ENCODE results near the gene PDLIM3.
"Not testable (repeated sequence)": the region's sequence is repeated elsewhere in the genome, so short reads cannot be mapped to it uniquely, and the experiment has no call there.

PDLIM3 gene

DNA sequence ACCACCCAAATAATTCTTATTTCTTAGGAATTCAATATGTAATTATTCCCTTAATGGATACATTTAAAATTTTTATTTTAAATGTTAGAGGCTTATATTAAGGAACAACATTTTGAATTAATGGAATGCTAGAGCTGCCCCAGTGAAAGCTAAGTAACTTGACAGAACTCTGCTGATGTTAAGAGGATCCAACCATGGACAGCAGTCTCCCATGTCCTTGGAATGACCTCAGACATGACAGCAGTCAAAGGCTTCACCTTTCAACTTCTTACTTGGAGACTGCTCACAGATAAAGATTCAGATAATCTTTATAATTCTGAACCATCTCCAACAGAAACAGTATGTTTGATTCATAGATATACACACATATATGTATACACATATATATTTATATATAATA lies 17.2 kb downstream of the PDLIM3 start:
- DNase-seq (ENCODE audit: low read depth), result no peak

DNA sequence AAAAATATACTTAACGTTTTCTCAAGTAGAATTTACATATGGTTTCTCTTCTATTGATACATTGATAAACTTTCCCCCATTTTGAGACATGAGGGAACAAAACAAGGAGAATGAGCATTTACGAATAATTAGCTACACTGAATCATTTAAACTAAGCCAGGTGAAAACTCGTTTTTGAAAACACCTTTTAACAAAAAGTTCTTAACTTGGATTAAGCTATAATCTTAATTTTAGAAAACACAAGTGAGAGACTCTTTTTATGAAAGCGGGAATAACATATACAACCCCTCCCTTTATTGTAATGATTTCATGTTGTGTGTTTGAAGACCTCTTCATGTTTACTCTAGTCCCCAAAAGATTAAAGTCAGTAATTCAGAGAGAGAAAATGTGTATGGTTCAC lies 20.1 kb downstream of the PDLIM3 start:
- no peak for DNase-seq (ENCODE audit: low read depth)

DNA sequence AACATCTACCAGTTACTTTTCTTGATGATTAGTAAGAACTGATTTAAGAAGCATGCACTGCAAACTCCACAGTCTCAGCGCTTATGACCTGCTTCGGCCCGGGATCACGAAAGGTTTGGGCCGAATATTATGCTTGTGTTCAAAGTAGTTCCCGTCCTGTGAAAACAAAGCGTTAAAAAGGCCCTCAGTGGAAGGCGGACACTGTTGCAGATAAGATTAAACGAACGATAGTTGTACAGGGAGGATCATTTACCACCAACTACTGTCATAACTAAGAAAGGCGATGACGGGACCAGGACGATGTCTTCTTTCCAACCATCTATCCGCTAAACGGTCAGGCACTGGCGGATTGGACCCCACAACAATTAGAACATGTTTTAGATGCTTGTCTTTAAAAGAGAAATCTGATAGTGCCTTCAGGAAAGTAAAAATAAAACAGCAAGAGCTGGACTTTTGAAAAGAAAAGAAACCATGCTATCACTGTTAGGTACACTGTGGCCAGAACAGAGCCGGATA lies 21.1 kb downstream of the PDLIM3 start:
- DNase-seq (ENCODE audit: low read depth), result no peak

DNA sequence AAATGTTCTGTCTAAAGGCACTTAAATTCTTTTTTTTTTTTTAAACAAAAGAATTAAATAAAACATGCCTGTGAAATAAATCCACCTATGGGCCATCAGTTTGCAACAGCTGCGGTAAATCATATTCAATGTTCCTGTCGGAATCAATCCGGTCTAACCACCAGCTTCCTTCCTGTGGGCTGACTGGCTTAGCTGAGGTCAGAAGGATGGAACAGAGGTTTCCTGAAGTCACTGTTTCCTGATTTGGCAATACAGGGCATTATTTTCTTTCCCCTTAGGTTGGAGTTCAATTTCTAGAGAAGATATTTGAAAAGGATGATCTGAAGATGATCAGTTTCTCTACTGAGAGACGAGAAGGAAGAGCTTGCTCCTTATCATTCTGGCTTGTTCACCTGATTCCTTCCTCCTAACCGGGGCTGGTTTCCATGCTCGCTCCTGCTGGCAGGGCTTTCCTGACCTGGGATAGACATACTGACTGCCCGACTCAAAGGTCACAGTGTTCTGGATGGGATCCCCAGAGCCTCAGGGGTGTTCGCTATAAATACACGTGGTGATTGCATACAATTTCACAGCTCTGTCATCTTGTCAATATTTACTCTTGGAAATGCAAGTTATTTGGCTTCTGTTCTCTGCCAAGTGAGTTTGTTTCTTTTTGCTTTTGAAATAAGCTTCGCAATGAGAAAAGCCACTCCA lies 21.7 kb downstream of the PDLIM3 start:
- no peak for DNase-seq (ENCODE audit: low read depth)

DNA sequence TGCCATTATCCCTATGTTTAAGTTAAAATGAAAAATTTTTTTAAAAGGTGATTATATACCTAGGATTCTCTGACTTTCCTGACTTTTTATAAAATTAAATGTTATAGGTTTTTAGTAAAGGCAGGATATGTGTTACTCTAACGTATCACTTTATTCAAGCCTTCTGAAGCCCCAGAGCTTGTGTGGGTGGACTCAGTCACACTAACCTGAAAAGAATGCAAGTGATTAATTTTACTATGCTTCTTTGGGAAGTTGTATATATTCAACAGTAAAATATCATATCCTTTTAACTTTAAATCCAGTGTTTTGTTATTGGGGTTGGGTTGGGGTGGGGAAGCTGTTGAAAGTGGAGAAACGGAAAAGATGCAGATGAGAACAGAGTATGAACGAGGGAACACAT lies 22.8 kb downstream of the PDLIM3 start:
- no peak for DNase-seq (ENCODE audit: low read depth)

DNA sequence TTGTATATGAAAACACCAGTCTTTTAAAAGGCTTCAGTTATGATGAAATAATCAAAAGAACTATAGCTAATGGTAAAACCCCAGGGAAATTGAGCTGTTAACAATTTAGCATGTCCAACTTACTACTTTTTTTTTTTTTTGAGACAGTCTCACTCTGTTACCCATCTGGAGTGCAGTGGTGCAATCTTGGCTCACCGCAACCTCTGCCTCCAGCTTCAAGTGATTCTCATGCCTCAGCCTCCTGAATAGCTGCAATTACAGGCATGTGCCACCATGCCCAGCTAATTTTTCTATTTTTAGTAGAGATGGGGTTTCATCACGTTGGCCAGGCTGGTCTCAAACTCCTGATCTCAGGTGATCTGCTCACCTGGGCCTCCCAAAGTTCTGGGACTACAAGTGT lies 24.1 kb downstream of the PDLIM3 start:
- DNase-seq (ENCODE audit: low read depth), result not testable (repeated sequence)

DNA sequence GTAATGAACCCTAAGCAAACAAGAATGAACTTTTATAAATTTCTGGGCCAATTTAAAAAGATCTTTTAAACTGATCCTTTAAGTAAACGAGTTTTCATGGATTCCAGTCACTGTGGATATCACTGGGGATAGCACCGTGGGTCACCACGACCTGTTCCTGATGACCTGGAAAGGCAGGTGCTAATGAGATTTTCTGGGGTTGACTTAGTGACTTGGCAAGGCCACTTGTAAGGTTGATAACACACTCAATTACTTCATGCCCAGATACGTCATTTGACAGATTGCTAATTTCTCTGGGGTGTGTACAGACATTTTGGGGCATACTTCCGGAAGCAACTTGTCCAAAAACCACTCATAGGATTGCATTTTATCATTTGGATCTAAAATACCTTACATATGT lies 24.5 kb downstream of the PDLIM3 start:
- no peak for DNase-seq (ENCODE audit: low read depth)

DNA sequence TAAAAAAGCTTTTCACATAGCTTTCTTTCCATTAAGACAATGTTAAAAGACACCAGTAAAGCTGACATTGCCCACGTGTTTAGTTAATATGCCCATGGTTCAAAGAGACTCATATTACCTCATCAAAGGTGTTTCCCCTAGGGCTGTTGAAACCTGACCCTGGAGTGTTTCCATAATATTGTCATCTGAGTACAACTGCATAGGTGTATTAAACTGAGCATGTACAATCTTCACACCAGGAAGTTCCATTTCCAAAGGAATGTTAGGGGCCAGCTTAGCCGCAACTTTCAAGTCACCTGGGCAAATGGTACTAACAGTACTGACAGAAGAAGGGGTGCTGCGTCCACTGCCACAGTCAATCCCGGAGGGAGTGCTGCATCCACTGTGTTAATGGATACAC lies 27.1 kb downstream of the PDLIM3 start:
- DNase-seq (ENCODE audit: low read depth), result no peak

DNA sequence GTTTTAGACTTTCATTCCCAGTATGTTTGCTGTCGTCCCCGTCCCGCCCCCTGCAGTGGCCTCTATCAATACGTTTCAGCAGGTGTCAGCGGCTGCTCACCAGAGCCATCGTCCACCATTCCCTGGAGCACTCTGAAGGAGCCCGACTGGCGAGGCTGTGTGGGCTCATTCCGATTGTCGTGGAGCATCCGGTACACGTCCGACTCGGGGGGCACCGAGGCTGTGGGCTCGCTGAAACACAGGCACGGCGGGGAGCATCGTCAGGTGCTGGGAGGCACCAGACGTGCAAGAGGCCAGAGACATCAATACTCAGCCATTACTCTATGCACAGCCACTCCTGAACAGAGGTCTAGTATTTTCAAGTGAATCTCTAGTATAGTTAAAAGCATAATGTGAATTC lies 28.9 kb downstream of the PDLIM3 start:
- no peak for DNase-seq (ENCODE audit: low read depth)

DNA sequence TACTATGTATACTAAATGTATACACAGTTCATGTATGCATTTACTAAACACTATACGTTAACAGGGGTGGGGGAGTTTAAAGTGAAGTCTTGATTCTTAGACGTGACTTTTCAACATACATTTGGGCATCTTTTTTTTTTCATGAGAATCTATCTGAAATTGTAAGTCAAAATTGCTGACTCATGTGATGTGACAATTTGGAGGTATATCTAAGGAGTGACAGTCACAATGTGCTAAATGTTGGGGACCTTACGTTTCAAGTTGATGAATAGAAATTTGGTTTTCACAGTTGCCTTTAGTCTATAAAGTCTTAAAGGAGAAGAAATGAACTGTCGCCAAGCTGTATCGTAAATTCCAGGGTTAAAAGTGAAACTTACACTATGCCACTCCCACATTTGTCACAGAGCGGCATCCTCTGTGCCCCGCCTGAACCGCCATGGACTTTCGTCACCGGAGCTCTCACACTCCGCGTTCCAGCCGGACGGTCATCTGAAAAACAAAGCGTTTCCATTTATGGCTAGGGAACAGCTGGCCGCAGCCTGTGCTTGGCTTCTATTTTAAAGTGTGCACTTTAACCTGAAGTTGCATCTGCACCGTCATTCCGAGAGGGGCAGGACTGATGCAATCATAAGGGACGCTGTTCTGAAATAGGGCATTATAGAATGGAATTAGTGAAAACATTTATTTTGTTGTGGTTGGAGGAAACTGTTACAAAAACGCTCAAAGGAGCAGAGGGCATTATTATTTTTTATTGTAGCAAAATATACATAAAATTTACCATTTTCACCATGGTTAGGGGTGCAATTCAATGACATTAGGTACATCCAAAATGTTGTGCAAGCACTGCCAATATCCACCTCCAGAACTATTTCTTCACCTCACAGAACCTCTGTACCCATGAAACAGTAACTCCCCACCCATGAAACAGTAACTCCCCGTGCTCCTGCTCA lies 30.9 kb downstream of the PDLIM3 start:
- no peak for DNase-seq (ENCODE audit: low read depth)

DNA sequence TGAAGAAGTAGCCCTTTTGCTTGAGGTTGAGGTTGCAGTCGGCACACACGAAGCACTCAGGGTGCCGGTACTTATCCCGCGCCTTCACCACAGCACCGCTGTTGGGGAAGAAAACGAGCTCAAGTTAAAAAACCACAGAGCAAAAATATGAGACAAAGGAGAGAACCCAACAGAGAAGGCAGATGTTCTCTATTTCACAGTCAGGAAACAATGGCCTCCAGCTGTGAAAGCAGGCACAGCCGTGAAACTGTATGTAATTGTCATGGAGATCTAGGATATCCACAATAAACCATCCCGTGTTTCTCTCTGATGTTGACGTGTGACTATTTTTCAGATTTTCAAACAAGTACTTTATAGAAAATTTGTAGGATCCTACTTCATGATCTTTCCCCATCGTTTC lies 32.9 kb downstream of the PDLIM3 start:
- no peak for DNase-seq (ENCODE audit: low read depth)

DNA sequence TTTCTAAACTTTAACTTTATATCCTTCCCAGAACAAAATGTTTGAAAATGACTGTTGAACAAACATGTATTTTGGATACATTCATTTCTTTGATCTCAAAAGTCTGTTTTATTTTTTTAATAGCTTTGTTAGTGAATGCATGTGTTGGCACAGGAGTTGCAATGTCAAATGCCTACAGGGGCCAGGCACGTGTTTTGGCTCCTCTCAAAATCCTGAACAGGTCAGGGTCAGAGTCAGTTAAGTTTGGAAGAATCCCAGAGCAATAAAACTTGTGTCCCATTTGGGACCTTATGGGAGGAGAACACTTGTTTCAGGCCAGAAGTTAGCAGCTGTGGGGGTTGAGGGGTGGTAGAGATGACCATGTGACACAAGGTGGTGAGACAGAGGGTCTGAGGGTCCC lies 34.7 kb downstream of the PDLIM3 start:
- no peak for DNase-seq (ENCODE audit: low read depth)

DNA sequence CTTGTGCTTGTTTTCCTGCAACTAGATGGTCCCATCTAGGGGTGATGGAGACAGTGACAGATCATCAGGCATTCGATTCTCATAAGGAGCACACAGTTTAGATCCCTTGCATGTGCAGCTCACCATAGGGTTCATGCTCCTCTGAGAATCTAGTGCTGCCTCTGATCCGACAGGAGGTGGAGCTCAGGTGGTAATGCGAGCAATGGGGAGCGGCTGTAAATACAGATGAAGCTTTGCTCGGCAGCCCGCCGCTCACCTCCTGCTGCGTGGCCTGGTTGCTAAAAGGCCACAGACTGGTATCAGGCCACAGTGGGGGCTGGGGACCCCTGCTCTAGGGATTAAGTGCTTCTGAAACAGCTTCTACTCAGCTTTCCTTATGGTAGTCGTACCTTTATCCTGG lies 35.3 kb downstream of the PDLIM3 start:
- DNase-seq (ENCODE audit: low read depth), result no peak

DNA sequence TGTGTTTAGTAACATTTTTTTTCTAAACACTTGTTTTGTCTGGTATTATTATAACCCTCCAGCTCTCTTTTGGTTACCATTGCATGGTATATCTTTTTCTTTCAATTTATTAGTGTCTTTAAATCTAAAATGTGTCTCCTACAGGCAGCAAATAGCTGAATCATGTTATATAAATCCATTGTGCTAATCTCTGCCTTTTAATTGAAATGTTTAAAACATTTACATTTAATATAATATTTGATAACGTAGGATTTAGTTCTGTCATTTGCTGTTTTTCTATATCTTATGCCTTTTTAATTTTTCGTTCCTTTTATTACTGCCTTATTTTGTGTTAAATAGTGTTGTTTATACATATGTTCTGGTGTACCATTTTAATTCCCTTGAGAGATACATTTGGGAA lies 46.7 kb downstream of the PDLIM3 start:
- DNase-seq (ENCODE audit: low read depth), result no peak

DNA sequence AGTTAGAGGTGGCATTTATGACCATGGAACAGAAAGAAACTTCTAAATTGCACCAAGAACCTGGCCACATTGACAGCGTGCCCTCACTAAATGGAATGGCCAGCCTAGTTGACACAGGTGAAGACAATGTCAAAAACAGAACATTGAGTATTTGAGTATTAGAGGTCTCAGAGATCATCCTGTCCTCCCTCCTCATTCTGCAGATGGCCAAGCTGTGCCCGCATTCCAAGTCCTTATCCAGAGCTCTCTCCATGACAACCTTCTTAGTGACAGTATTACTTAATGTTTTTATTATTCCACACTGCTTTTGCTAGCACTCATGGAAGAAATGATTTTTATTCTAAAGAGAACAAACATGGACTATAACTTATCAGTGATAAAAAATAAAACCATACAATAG lies 53.9 kb downstream of the PDLIM3 start:
- no peak for DNase-seq (ENCODE audit: low read depth)

DNA sequence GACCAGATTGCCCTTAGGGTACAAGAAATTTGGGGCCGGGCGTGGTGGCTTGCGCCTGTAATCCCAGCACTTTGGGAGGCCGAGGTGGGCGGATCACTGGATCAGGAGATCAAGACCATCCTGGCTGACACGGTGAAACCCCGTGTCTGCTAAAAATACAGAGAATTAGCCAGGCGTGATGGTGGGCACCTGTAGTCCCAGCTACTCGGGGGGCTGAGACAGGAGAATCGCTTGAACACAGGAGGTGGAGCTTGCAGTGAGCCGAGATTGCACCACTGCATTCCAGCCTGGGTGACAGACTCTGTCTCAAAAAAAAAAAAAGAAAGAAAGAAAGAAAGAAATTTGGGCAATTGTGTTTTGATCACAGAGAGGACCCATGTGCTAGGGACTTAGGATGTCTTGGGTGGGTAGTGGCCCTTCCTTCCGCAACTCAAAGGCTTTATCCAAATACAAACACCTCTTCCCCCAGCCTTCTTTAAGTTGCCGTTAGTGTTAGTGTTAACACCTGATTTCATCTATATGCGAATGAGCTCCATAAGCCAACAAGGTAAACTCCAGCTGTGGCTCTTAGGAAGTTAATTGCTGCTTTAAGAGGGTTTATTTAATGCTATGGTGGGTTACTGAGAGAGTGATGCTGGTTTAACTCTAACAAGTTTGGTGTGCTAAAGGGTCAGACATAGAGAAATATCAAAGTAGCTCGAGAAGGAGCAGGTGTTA lies 55.1 kb downstream of the PDLIM3 start:
- no peak for DNase-seq (ENCODE audit: low read depth)

DNA sequence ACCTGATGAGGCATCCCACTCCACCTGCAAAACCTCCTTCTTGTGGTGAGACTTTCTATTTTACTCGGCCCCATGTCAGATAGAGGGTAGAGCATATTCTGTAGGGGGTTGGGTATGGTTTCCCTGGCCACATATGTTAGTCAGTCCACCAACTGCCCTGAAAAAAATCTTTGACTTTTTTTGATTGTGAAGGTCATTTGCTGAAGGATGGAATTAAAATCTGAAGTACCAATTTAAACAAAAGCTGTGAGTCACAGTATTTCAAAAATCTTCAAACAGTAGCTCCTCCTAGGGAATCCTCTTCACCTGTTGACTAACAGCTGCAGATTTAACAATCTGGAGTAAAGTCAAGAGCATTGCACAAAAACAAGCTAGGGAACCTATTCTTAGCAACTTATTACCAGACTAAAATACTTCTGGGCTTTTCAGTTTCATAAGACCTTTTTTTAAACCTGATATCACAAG lies 55.8 kb downstream of the PDLIM3 start:
- no peak for DNase-seq (ENCODE audit: low read depth)

DNA sequence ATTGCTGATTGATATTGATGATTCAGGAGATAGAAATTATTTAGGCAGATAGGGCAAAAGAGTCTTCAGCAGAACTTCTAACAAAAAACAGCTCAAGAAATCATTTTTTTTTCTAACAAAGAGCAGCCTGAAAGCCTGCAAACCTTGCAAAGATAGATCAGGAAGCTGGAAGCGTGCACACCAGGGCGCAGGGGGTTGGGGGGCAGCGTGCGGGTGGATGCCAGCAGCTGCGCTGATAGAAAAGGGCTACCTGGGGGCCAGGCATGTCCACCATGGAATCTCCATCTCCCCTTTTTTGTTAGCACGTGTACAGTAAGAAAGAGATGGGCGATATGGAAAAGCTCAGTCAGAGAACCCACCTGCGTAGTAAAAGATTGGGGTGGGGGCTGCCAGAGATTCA lies 62.1 kb downstream of the PDLIM3 start:
- no peak for DNase-seq (ENCODE audit: low read depth)

DNA sequence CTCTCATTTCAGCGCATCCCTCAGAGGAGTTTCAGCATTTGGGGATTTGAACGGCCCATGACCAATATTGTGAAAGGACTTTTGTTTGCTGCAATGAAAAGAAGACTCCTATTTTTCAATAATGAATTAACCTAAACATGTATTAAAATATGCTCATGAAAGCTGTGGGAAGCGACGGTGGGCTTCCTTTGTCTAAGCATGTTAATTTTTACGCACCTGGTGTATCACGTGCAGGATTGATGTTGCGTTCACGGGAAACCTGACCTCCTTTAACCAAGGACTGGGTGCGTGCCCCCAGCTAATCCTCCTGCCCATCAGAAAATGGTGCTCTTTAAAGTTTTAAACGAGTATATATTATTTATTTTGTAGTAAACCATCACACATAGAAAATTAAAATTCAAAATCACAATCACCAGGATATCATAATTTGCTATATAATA lies 63.2 kb downstream of the PDLIM3 start:
- DNase-seq (ENCODE audit: low read depth), result no peak

DNA sequence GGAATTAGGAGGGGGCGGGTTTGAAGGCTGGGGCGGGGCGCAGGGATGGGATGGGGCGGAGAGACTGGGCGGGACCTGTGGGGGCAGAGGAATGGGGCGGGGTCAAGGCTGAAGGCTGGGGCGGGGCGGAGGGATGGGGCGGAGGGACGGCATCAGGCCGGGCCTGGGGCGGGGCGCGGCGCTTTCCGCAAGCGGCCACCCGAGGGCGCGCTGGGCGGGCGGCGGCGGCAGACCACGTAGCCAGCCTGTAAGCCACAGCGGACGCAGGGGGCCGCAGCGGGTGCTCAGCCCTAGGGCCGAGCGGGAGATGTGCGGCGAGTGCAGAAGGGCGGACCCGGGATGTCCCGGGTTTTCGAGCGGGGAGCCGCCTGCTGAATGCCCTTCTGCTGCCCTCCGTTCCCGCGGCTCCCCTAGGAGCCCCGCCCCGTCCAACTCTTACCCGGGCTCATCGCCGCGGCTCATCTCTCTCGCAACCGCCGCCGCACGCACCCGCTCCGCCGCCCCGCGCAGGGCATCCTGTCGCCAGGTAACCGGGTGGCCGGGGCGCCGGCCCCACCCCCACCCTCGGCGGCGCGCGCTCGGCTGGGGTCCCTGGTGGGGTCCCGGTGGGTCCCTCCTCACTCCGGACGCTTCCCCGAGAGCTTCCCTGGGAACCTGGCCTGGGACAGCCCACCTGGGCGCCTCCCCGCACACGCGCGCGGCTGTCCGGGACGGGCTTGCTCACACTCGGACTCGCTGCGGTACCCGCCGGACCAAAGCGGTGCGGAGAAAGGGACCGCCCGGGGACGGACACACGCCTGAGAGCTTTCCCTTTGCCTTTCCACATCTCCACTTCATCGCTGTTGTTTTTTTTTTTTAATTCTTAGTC lies 63.8 kb downstream of the PDLIM3 start, which contains the start of gene CCDC110:
Gene CCDC110, minus strand, starts transcription at position 499 of the 868 bp plus-strand sequence. Its CDS starts 50 bp downstream, at position 449.
- peak; percentile 77 for DNase-seq (ENCODE audit: low read depth)

DNA sequence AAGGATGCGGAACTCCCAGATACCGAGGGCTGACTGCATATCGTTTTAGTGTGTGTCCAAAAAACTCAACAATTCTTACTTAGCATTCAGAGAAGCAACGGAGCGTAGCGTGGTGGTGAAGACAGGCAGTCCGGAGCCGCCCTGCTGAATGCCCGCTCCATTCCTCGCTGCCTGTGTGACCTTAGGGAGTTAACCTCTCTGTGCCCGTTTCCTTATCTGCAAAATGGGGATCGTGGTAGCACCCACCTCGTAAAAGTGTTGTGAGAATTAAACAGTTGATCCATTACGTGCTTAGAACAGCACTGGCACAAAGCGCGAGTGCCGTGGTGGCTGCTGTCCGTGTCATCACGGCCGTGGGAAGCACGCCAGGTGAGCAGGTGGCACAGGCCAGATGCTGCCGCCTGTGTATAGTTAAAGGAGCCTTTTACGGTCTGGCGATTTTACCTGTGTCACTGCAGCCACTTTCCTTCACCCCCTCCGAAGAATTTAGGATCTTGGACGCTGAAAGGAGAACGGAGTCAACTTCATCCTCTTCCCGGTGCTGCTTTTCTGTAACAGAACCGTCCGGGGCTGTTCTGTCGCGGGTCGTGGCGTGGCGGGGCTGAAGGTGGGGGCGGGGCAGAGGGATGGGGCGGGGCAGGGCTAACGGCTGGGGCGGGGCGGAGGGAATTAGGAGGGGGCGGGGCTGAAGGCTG lies 64.7 kb downstream of the PDLIM3 start:
- DNase-seq (ENCODE audit: low read depth), result no peak

Data from GM04504 (cell line).